Liver (tissue), 9 donors: ENCODE data around the gene SEMA4B. TPM values are rescaled to one million over a fixed set of nuclear protein-coding genes. Genes with fewer than 3 reads are reported as not detected.
A peak's percentile ranks its signal among the peaks of the same experiment; 100 is the strongest.

ENCODE experiments used
- DNase-seq: peaks from one replicate; pipeline ENCODE4 v3.0.0-alpha.2; 2017; ENCODE audit warnings: low spot score
- H3K27ac ChIP-seq, 2 donors: one replicate each; pipeline ENCODE4 v1.7.0; 2013; ENCODE audit warnings: inconsistent platforms in 2 of 2, low read length in 2 of 2, control low read depth in 1 of 2, low read depth in 1 of 2, mild to moderate bottlenecking in 1 of 2
- H3K27me3 ChIP-seq, 4 donors: one replicate each; pipeline versions ENCODE4 v1.6.1 to v1.7.0; 2013; ENCODE audit warnings: low read length in 3 of 4, inconsistent platforms in 1 of 4, mild to moderate bottlenecking in 1 of 4, moderate library complexity in 1 of 4; ENCODE audit not compliant: control insufficient read depth in 4 of 4, insufficient read depth in 4 of 4
- H3K36me3 ChIP-seq, 4 donors: one replicate each; pipeline versions ENCODE4 v1.6.1 to v1.7.0; 2013; ENCODE audit warnings: low read length in 3 of 4, mild to moderate bottlenecking in 3 of 4, low read depth in 1 of 4, moderate library complexity in 1 of 4; ENCODE audit not compliant: control insufficient read depth in 4 of 4, insufficient read depth in 3 of 4
- H3K4me1 ChIP-seq, 4 donors: one replicate each; pipeline versions ENCODE4 v1.6.1 to v1.7.0; 2013; ENCODE audit warnings: low read length in 3 of 4, mild to moderate bottlenecking in 3 of 4, moderate library complexity in 1 of 4; ENCODE audit not compliant: control insufficient read depth in 4 of 4, insufficient read depth in 4 of 4
- H3K4me3 ChIP-seq, 3 donors: one replicate each; pipeline versions ENCODE4 v1.6.1 to v1.7.0; 2013; ENCODE audit warnings: low read length in 3 of 3, control low read depth in 1 of 3, low read depth in 1 of 3, mild to moderate bottlenecking in 1 of 3
- H3K9ac ChIP-seq, 2 donors: one replicate each; pipeline ENCODE4 v1.7.0; 2013; ENCODE audit warnings: low read length in 2 of 2, mild to moderate bottlenecking in 2 of 2, moderate library complexity in 2 of 2, control low read depth in 1 of 2, low read depth in 1 of 2
- H3K9me3 ChIP-seq, 4 donors: one replicate each; pipeline versions ENCODE4 v1.6.1 to v1.7.0; 2013; ENCODE audit warnings: low read length in 3 of 4; ENCODE audit not compliant: control insufficient read depth in 4 of 4
- EGR1 ChIP-seq, 2 donors: IDR thresholded peaks; 2 replicates each; pipeline ENCODE4 v1.6.1; 2016 to 2018; ENCODE audit warnings: antibody characterized with exemption in 2 of 2, low read depth in 2 of 2
- FOXA1 ChIP-seq: IDR thresholded peaks from 2 replicates; pipeline ENCODE4 v1.6.1; 2016; ENCODE audit warnings: antibody characterized with exemption
- FOXA2 ChIP-seq: IDR thresholded peaks from 2 replicates; pipeline ENCODE4 v1.6.1; 2016; ENCODE audit warnings: antibody characterized with exemption
- GABPA ChIP-seq, 2 donors: IDR thresholded peaks in 1 of 2; conservative IDR thresholded peaks in 1 of 2; 2 replicates each; pipeline ENCODE4 v1.6.1; 2016; ENCODE audit warnings: antibody characterized with exemption in 2 of 2, mild to moderate bottlenecking in 1 of 2, moderate library complexity in 1 of 2
- HNF4A ChIP-seq, 2 donors: conservative IDR thresholded peaks; 2 replicates each; pipeline ENCODE4 v1.6.1; 2016; ENCODE audit warnings: antibody characterized with exemption in 2 of 2, mild to moderate bottlenecking in 2 of 2
- HNF4G ChIP-seq: IDR thresholded peaks from 2 replicates; pipeline ENCODE4 v1.6.1; 2016; ENCODE audit warnings: antibody characterized with exemption
- JUND ChIP-seq, 2 donors: IDR thresholded peaks; 2 replicates each; pipeline ENCODE4 v1.6.1; 2016; ENCODE audit warnings: antibody characterized with exemption in 2 of 2
- NR2F2 ChIP-seq: IDR thresholded peaks from 2 replicates; pipeline ENCODE4 v1.6.1; 2016; ENCODE audit warnings: antibody characterized with exemption
- RAD21 ChIP-seq, 2 donors: IDR thresholded peaks; 2 replicates each; pipeline ENCODE4 v1.6.1; 2016; ENCODE audit warnings: antibody characterized with exemption in 2 of 2, mild to moderate bottlenecking in 2 of 2
- RXRA ChIP-seq, 2 donors: IDR thresholded peaks; 2 replicates each; pipeline ENCODE4 v1.6.1; 2017 to 2018; ENCODE audit warnings: antibody characterized with exemption in 2 of 2, mild to moderate bottlenecking in 1 of 2
- SP1 ChIP-seq: IDR thresholded peaks from 2 replicates; pipeline ENCODE4 v1.6.1; 2018; ENCODE audit warnings: antibody characterized with exemption, mild to moderate bottlenecking
- YY1 ChIP-seq: IDR thresholded peaks from 2 replicates; pipeline ENCODE4 v1.6.1; 2016; ENCODE audit warnings: antibody characterized with exemption, mild to moderate bottlenecking
- WGBS: extraction: QIAGEN DNeasy Blood & Tissue Kit; methylation state at CpG from one replicate; pipeline ENCODE4 v1.1.7; 2013; 5-methylcytosine and 5-hydroxymethylcytosine counted together
- polyA plus RNA-seq, 2 donors: library from polyadenylated mRNA; stranded (reverse) in 1 of 2; unstranded in 1 of 2; fragments of 200-250 nt in 1 of 2; fragments of >200 nt in 1 of 2; fragmentation: Nextera tagmentation in 1 of 2; extraction: Ambion mirVana in 1 of 2; gene quantifications; one replicate each; pipeline versions ENCODE4 v1.2.1 to v1.2.3, GENCODE V29; 2013 to 2015
- total RNA-seq, 2 donors: library from RNA; depleted of rRNA; stranded (reverse); fragments of >200 nt; gene quantifications; one replicate each; pipeline ENCODE4 v1.2.3, GENCODE V29; 2014
- TF ChIP-seq, protein P1 (sequence below): IDR thresholded peaks from 2 replicates; pipeline ENCODE4 v1.6.1; 2016; ENCODE audit warnings: antibody characterized with exemption
- donor health status: healthy.
- donor health status: healthy.
- donor health status: healthy.
- donor health status: healthy.
- donor health status: healthy.

Gene SEMA4B
- total and polyA plus RNA-seq, 4 donors = 14.3 to 52.2 (median 27.0) TPM

- WGBS = 88% methylated on average over 5 of the region's 5 CpGs
- no peak for DNase-seq
- TF ChIP-seq HNF4A (conservative IDR thresholded peaks at IDR 0.05) = no peak
- TF ChIP-seq RXRA (IDR thresholded peaks at IDR 0.05) = no peak
- no peak for TF ChIP-seq NR2F2
- no peak for TF ChIP-seq RAD21 (IDR thresholded peaks at IDR 0.05)
- TF ChIP-seq SP1 = no peak
- no peak for TF ChIP-seq FOXA2
- TF ChIP-seq GABPA (IDR thresholded peaks at IDR 0.05 in 1 of 2, conservative IDR thresholded peaks at IDR 0.05 in 1 of 2) = no peak
- TF ChIP-seq, protein P1, sequence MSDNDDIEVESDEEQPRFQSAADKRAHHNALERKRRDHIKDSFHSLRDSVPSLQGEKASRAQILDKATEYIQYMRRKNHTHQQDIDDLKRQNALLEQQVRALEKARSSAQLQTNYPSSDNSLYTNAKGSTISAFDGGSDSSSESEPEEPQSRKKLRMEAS = no peak
- TF ChIP-seq JUND (IDR thresholded peaks at IDR 0.05) = no peak
- TF ChIP-seq FOXA1 = no peak
- Histone ChIP-seq H3K9me3 (no peaks in the 10 kb centered on the region), H3K9ac (no peak overlapping the region), H3K4me1 (peaks cover 0 to 15% (median 11%) of the 10 kb centered on the region in 4 donors), H3K27me3 (no peaks in the 10 kb centered on the region), H3K36me3 (no peaks in the 10 kb centered on the region), H3K27ac (no peak overlapping the region), H3K4me3 (no peak overlapping the region)
These were observed 60.7 kb downstream of the SEMA4B start for GRCh38 chr15:90261811-90262210.

- no peak for TF ChIP-seq YY1
- TF ChIP-seq JUND (IDR thresholded peaks at IDR 0.05) = no peak
- no peak for TF ChIP-seq FOXA2
- TF ChIP-seq RXRA (IDR thresholded peaks at IDR 0.05) = no peak
- TF ChIP-seq HNF4A (conservative IDR thresholded peaks at IDR 0.05) = no peak
- no peak for TF ChIP-seq EGR1 (IDR thresholded peaks at IDR 0.05; ENCODE audit: low read depth in 2 of 2)
- no peak for TF ChIP-seq SP1
- TF ChIP-seq GABPA (IDR thresholded peaks at IDR 0.05 in 1 of 2, conservative IDR thresholded peaks at IDR 0.05 in 1 of 2) = no peak
- DNase-seq = no peak
- Histone ChIP-seq H3K4me3 (no peak overlapping the region), H3K27ac (no peak overlapping the region), H3K4me1 (peaks cover 5 to 21% (median 17%) of the 10 kb centered on the region in 4 donors), H3K9ac (no peak overlapping the region), H3K9me3 (no peaks in the 10 kb centered on the region), H3K36me3 (no peaks in the 10 kb centered on the region), H3K27me3 (no peaks in the 10 kb centered on the region)
- 72% methylated on average over 5 of the region's 5 CpGs for WGBS
These were observed 61.3 kb downstream of the SEMA4B start for GRCh38 chr15:90262426-90262825.

GRCh38 chr15:90264671-90265070 lies 63.5 kb downstream of the SEMA4B start:
- no peaks in the 10 kb centered on the region for H3K9me3 ChIP-seq
- peak overlapping the region; percentile 96 for H3K27ac ChIP-seq
- no peak for DNase-seq
- WGBS = 20% methylated on average over 4 of the region's 4 CpGs
- H3K9ac ChIP-seq = peak overlapping the region; percentile 91 to 95
- no peaks in the 10 kb centered on the region for H3K27me3 ChIP-seq
- H3K4me3 ChIP-seq = peak overlapping the region; percentile 71 to 95 (median 79)
- TF ChIP-seq, protein P1 = no peak
- TF ChIP-seq SP1 (peak; percentile 61), HNF4A (conservative IDR thresholded peaks at IDR 0.05) (peak; percentile 80 to 82), RXRA (IDR thresholded peaks at IDR 0.05) (peak; percentile 64 to 77), YY1 (peak; percentile 43), JUND (IDR thresholded peaks at IDR 0.05) (peak; percentile 44 to 81), HNF4G (peak; percentile 42), NR2F2 (no peak)
- H3K36me3 ChIP-seq = no peaks in the 10 kb centered on the region
- H3K4me1 ChIP-seq = peaks cover 5 to 26% (median 22%) of the 10 kb centered on the region in 4 donors
